ENCODE results near the gene CYB5R2. TPM values are rescaled to one million over a fixed set of nuclear protein-coding genes. Genes with fewer than 3 reads are reported as not detected.

The CYB5R2 gene
- total and polyA plus RNA-seq, 2 experiments from 2014 or later, result 40.9 to 56.2 TPM

DNA sequence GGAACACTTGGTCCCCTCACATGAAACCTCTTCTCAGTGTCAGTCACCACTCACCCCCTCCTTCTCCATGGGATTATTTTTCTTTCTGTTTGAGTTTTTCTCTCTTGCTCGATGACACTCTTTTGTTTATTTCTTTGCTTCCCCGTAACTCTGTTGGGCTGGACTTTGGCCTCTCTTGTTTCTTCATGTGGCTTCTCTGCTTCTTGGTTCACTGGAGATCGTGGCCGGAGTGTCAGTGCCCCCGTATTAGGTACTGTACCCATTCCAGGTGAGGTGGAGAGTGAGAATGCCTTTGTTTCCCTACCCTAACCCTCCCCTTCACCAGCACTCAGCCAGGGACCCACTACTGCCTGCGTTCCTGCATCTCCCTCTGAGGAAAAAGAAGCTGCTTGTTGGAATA lies 32.5 kb downstream of the CYB5R2 start:
- H3K4me2 ChIP-seq, result no peak overlapping the region
- no peaks in the 10 kb centered on the region for H3K9me3 Mint-ChIP-seq
- H3K27me3 Mint-ChIP-seq (ENCODE audit: insufficient read depth, low read depth, poor library complexity), result peaks cover 4% of the 10 kb centered on the region
- no peak overlapping the region for H2AFZ ChIP-seq
- no peak for DNase-seq (ENCODE audit: low spot score)
- H3K4me3 Mint-ChIP-seq, result no peak overlapping the region
- no peaks in the 10 kb centered on the region for H3K4me1 ChIP-seq (ENCODE audit: insufficient read depth)
- H3K9me2 ChIP-seq (ENCODE audit: insufficient read depth), result peaks cover 6% of the 10 kb centered on the region; the same call in 1 of the 2 replicates
- no peak overlapping the region for H3K27ac ChIP-seq (ENCODE audit: low read depth)
- H4K20me1 ChIP-seq (replicated peaks; ENCODE audit: insufficient read depth), result no peaks in the 10 kb centered on the region
- H3K4me1 Mint-ChIP-seq, result peaks cover 36% of the 10 kb centered on the region
- H3K36me3 Mint-ChIP-seq (ENCODE audit: low read depth), result peaks cover 5% of the 10 kb centered on the region; the same call in 2 of the 3 replicates
- TF ChIP-seq CREB1 (CRISPR knock-in tag; IDR thresholded peaks at IDR 0.05; ENCODE audit: low read depth) (no peak), POLR2AphosphoS5 (IDR thresholded peaks at IDR 0.05; ENCODE audit: low read depth) (no peak), ZNF331 (CRISPR knock-in tag; IDR thresholded peaks at IDR 0.05; ENCODE audit: low read depth) (no peak), NANOG (IDR thresholded peaks at IDR 0.05; ENCODE audit: borderline replicate concordance) (no peak), STAT1 (IDR thresholded peaks at IDR 0.05; ENCODE audit: unreplicated experiment) (no peak), JUNB (IDR thresholded peaks at IDR 0.05; ENCODE audit: unreplicated experiment) (no peak)
- TF ChIP-seq, protein P1, sequence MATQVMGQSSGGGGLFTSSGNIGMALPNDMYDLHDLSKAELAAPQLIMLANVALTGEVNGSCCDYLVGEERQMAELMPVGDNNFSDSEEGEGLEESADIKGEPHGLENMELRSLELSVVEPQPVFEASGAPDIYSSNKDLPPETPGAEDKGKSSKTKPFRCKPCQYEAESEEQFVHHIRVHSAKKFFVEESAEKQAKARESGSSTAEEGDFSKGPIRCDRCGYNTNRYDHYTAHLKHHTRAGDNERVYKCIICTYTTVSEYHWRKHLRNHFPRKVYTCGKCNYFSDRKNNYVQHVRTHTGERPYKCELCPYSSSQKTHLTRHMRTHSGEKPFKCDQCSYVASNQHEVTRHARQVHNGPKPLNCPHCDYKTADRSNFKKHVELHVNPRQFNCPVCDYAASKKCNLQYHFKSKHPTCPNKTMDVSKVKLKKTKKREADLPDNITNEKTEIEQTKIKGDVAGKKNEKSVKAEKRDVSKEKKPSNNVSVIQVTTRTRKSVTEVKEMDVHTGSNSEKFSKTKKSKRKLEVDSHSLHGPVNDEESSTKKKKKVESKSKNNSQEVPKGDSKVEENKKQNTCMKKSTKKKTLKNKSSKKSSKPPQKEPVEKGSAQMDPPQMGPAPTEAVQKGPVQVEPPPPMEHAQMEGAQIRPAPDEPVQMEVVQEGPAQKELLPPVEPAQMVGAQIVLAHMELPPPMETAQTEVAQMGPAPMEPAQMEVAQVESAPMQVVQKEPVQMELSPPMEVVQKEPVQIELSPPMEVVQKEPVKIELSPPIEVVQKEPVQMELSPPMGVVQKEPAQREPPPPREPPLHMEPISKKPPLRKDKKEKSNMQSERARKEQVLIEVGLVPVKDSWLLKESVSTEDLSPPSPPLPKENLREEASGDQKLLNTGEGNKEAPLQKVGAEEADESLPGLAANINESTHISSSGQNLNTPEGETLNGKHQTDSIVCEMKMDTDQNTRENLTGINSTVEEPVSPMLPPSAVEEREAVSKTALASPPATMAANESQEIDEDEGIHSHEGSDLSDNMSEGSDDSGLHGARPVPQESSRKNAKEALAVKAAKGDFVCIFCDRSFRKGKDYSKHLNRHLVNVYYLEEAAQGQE (IDR thresholded peaks at IDR 0.05; ENCODE audit: unreplicated experiment), result no peak
- H3K4me3 ChIP-seq, result no peak overlapping the region
- no peaks in the 10 kb centered on the region for H3K27me3 ChIP-seq (ENCODE audit: insufficient read depth)
- no peaks in the 10 kb centered on the region for H3F3A ChIP-seq (replicated peaks; ENCODE audit: low read depth)
- no peak for ATAC-seq
- H3K79me2 ChIP-seq (replicated peaks; ENCODE audit: insufficient read depth), result no peaks in the 10 kb centered on the region
- no peak overlapping the region for H3K27ac Mint-ChIP-seq
- no peaks in the 10 kb centered on the region for H3K36me3 ChIP-seq (ENCODE audit: insufficient read depth)

DNA sequence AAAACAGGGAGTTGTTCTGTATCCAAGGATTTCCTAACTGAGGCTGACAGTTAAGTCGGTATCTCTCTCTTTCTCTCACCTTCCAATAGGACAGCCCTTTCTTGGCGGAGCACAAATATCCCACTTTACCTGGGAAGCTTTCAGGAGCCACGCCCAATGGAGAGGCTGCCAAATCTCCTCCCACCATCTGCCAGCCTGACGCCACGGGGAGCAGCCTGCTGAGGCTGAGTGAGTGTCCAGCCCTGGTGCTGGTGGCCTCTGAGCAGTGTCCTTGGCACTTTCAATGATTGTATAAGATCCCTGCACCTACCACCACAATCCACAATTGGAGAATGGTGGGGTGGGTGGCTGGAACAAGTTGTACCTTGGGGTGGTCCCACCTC lies 33.7 kb downstream of the CYB5R2 start:
- peaks cover 6% of the 10 kb centered on the region; the same call in 1 of the 2 replicates for H3K9me2 ChIP-seq (ENCODE audit: insufficient read depth)
- no peaks in the 10 kb centered on the region for H3K4me1 ChIP-seq (ENCODE audit: insufficient read depth)
- H3K4me3 ChIP-seq, result no peak overlapping the region
- H3K36me3 Mint-ChIP-seq (ENCODE audit: low read depth), result peaks cover 7% of the 10 kb centered on the region
- H3K4me2 ChIP-seq, result no peak overlapping the region
- DNase-seq (ENCODE audit: low spot score) (no peak), ATAC-seq (peak; percentile 40; the same call in 2 of the 3 replicates)
- H3K27ac Mint-ChIP-seq, result no peak overlapping the region
- no peak overlapping the region for H3K27ac ChIP-seq (ENCODE audit: low read depth)
- no peaks in the 10 kb centered on the region for H3F3A ChIP-seq (replicated peaks; ENCODE audit: low read depth)
- H3K4me1 Mint-ChIP-seq, result peaks cover 36% of the 10 kb centered on the region
- H3K27me3 ChIP-seq (ENCODE audit: insufficient read depth), result no peaks in the 10 kb centered on the region
- H3K27me3 Mint-ChIP-seq (ENCODE audit: insufficient read depth, low read depth, poor library complexity), result peaks cover 4% of the 10 kb centered on the region
- no peaks in the 10 kb centered on the region for H3K36me3 ChIP-seq (ENCODE audit: insufficient read depth)
- no peak overlapping the region for H3K4me3 Mint-ChIP-seq
- TF ChIP-seq POLR2AphosphoS5 (IDR thresholded peaks at IDR 0.05; ENCODE audit: low read depth), result no peak
- no peak for TF ChIP-seq EZH2 (IDR thresholded peaks at IDR 0.05; ENCODE audit: low read depth, unreplicated experiment)
- TF ChIP-seq, protein P1 (IDR thresholded peaks at IDR 0.05; ENCODE audit: unreplicated experiment), result no peak
- TF ChIP-seq, protein P2, sequence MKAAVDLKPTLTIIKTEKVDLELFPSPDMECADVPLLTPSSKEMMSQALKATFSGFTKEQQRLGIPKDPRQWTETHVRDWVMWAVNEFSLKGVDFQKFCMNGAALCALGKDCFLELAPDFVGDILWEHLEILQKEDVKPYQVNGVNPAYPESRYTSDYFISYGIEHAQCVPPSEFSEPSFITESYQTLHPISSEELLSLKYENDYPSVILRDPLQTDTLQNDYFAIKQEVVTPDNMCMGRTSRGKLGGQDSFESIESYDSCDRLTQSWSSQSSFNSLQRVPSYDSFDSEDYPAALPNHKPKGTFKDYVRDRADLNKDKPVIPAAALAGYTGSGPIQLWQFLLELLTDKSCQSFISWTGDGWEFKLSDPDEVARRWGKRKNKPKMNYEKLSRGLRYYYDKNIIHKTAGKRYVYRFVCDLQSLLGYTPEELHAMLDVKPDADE (IDR thresholded peaks at IDR 0.05), result no peak
- no peak for TF ChIP-seq ZNF331 (CRISPR knock-in tag; IDR thresholded peaks at IDR 0.05; ENCODE audit: low read depth)
- TF ChIP-seq CREB1 (CRISPR knock-in tag; IDR thresholded peaks at IDR 0.05; ENCODE audit: low read depth), result no peak
- TF ChIP-seq ZNF114 (CRISPR knock-in tag; IDR thresholded peaks at IDR 0.05), result no peak
- TF ChIP-seq JUNB (IDR thresholded peaks at IDR 0.05; ENCODE audit: unreplicated experiment), result no peak
- no peak overlapping the region for H2AFZ ChIP-seq
- H3K9me3 Mint-ChIP-seq, result no peaks in the 10 kb centered on the region
- H3K79me2 ChIP-seq (replicated peaks; ENCODE audit: insufficient read depth), result no peaks in the 10 kb centered on the region
- no peaks in the 10 kb centered on the region for H4K20me1 ChIP-seq (replicated peaks; ENCODE audit: insufficient read depth)
